Kidney (tissue), 14 donors: ENCODE data around the gene AP3B2. TPM values are rescaled to one million over a fixed set of nuclear protein-coding genes. Genes with fewer than 3 reads are reported as not detected.

Source experiments
- DNase-seq, 5 donors: peaks; one replicate each; pipeline ENCODE4 v3.0.0-alpha.2; 2013 to 2020
- FAIRE-seq: peaks from 2 replicates; lab custom pipeline; 2012; peaks lifted over from hg19 to GRCh38; lab: Jason Lieb, UNC
- H3K27ac ChIP-seq, 2 donors: one replicate each; pipeline ENCODE4 v1.7.0; 2013; ENCODE audit warnings: low read depth in 2 of 2, low read length in 2 of 2, inconsistent platforms in 1 of 2
- H3K27me3 ChIP-seq: one replicate; pipeline ENCODE4 v1.7.1; 2013; ENCODE audit warnings: low read length, inconsistent platforms; ENCODE audit not compliant: control insufficient read depth, insufficient read depth
- H3K36me3 ChIP-seq, 3 donors: one replicate each; pipeline versions ENCODE4 v1.7.0 to v1.7.1; 2013; ENCODE audit warnings: low read length in 3 of 3, control low read depth in 1 of 3, inconsistent platforms in 1 of 3; ENCODE audit not compliant: insufficient read depth in 3 of 3, control insufficient read depth in 2 of 3
- H3K4me1 ChIP-seq, 3 donors: one replicate each; pipeline versions ENCODE4 v1.7.0 to v1.7.1; 2013; ENCODE audit warnings: low read length in 3 of 3, inconsistent platforms in 1 of 3, low read depth in 1 of 3; ENCODE audit not compliant: control insufficient read depth in 2 of 3, insufficient read depth in 2 of 3
- H3K4me3 ChIP-seq, 3 donors: one replicate each; pipeline versions ENCODE4 v1.7.0 to v1.8.1; 2013; ENCODE audit warnings: low read length in 3 of 3, control low read depth in 1 of 3, inconsistent platforms in 1 of 3
- H3K9ac ChIP-seq, 3 donors: one replicate each; pipeline versions ENCODE4 v1.7.0 to v1.7.1; 2013; ENCODE audit warnings: low read length in 3 of 3, control low read depth in 1 of 3, inconsistent platforms in 1 of 3
- H3K9me3 ChIP-seq, 3 donors: one replicate each; pipeline versions ENCODE4 v1.7.0 to v1.7.1; 2013; ENCODE audit warnings: low read length in 3 of 3, control low read depth in 1 of 3, inconsistent platforms in 1 of 3; ENCODE audit not compliant: control insufficient read depth in 2 of 3, insufficient read depth in 1 of 3
- intact Hi-C: fragments of 100-400 bp; cut with DNase I; formaldehyde crosslinking; loops from one replicate; pipeline ENCODE4 v1.11.1; 2022
- polyA plus RNA-seq: library from polyadenylated mRNA; stranded (reverse); fragments of 350-450 nt; fragmentation: Illumina TruSeq; extraction: RNeasy Lipid Tissue Mini Kit (QIAGEN cat#74804); gene quantifications from one replicate; pipeline ENCODE4 v1.2.3, GENCODE V29; 2014; ENCODE audit warnings: low read depth, low replicate concordance; ENCODE audit not compliant: insufficient read depth
- total RNA-seq: library from RNA; stranded (reverse); fragmentation: NEBNext Ultra II Directional; extraction: Animal tissue kit (Norgen Biotek cat#: 25700); gene quantifications from one replicate; pipeline ENCODE4 v1.2.1, GENCODE V29; 2021
- TF ChIP-seq, protein P1 (sequence below): IDR thresholded peaks from 3 replicates; pipeline ENCODE4 v1.5.1; 2012; ENCODE audit warnings: mild to moderate bottlenecking, moderate library complexity, borderline replicate concordance; ENCODE audit not compliant: insufficient read depth; ENCODE audit errors: extremely low read depth
- donor health status: control.
- donor health status: control.
- donor health status: control.
- donor health status: control.
- donor health status: control.
- donor health status: DM: yes; HTN: yes; CAD: no.
- donor health status: Normal renal cell carcinoma (clear cell type).

AP3B2 gene
- total and polyA plus RNA-seq, 2 donors from 2014 or later, result 1.8 to 4.7 TPM

DNA sequence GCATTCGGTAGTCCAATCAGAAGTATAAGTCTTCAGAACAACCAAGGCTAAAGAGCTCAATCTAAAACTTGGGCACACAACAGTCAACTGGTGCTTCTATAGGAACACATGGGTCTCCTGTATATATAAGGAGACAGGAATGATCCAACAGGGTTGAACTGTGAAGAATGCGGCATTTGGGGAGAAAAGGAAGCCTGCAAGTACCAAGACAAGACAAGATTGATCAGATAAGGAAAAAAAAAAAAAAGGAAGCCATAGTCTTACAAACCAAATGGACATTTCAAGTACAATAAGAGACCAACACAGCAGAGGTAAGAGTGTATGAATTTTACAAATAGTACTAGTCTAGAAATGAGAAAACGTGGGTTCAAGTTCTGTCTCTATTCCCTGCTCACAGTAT is 69.0 kb downstream of the AP3B2 start:
- FAIRE-seq, result no peak
- Histone ChIP-seq H3K27me3 (peaks cover 8% of the 10 kb centered on the region), H3K9me3 (no peaks in the 10 kb centered on the region), H3K36me3 (no peaks in the 10 kb centered on the region), H3K27ac (no peak overlapping the region), H3K9ac (no peak overlapping the region), H3K4me1 (no peaks in the 10 kb centered on the region), H3K4me3 (no peak overlapping the region)
- intact Hi-C loops, result no loop called here
- TF ChIP-seq, protein P1, sequence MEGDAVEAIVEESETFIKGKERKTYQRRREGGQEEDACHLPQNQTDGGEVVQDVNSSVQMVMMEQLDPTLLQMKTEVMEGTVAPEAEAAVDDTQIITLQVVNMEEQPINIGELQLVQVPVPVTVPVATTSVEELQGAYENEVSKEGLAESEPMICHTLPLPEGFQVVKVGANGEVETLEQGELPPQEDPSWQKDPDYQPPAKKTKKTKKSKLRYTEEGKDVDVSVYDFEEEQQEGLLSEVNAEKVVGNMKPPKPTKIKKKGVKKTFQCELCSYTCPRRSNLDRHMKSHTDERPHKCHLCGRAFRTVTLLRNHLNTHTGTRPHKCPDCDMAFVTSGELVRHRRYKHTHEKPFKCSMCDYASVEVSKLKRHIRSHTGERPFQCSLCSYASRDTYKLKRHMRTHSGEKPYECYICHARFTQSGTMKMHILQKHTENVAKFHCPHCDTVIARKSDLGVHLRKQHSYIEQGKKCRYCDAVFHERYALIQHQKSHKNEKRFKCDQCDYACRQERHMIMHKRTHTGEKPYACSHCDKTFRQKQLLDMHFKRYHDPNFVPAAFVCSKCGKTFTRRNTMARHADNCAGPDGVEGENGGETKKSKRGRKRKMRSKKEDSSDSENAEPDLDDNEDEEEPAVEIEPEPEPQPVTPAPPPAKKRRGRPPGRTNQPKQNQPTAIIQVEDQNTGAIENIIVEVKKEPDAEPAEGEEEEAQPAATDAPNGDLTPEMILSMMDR, result no peak
- DNase-seq, result no peak

DNA sequence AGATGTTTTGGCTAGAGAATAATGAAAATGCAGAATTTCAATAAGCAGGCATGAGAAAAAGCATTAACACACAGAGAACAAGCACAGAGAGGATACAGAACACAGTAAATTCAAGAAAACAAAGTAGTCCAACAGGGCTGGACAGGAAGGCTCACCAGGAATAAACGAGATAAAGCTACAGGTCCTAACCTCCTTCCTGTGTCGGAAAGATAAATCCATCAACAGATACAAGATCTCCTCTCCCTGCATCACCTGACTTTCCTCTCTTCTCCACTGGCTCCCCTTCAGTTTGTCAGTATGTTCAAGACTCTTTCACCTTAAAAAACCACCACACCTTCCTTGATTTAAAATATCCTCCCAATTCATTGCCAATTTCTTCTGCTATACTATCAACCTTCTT is 73.9 kb downstream of the AP3B2 start:
- intact Hi-C loops, result no loop called here
- no peaks in the 10 kb centered on the region for H3K4me1 ChIP-seq
- H3K4me3 ChIP-seq, result no peak overlapping the region
- DNase-seq (no peak), FAIRE-seq (no peak)
- TF ChIP-seq, protein P1, result no peak
- no peak overlapping the region for H3K27ac ChIP-seq
- no peaks in the 10 kb centered on the region for H3K36me3 ChIP-seq
- H3K9me3 ChIP-seq, result no peaks in the 10 kb centered on the region
- H3K9ac ChIP-seq, result no peak overlapping the region
- H3K27me3 ChIP-seq, result peaks cover 3% of the 10 kb centered on the region

DNA sequence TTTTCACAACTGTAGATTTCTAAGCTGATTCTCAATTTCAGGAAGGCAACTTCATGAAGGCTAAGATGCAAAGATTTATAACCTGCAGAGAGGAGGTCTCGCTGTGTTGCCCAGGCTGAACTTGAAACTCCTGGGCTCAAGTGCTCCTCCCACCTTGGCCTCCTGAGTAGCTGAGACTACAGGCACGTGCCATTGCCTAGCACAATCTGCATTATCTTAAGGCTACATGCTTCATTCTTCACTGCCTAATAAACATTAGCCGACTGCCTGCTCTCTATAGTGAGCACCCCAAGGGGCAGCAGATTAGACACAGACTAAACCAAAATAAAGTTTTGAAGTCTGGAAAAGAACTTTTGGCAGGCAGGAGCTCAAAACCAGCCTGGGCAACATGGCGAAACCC is 79.6 kb downstream of the AP3B2 start:
- intact Hi-C loops, result no loop called here
- no peaks in the 10 kb centered on the region for H3K27me3 ChIP-seq
- no peak overlapping the region for H3K27ac ChIP-seq
- H3K9ac ChIP-seq, result no peak overlapping the region
- H3K4me3 ChIP-seq, result no peak overlapping the region
- DNase-seq (no peak), FAIRE-seq (no peak)
- TF ChIP-seq, protein P1, result no peak
- no peaks in the 10 kb centered on the region for H3K9me3 ChIP-seq
- H3K36me3 ChIP-seq, result no peaks in the 10 kb centered on the region
- no peaks in the 10 kb centered on the region for H3K4me1 ChIP-seq

DNA sequence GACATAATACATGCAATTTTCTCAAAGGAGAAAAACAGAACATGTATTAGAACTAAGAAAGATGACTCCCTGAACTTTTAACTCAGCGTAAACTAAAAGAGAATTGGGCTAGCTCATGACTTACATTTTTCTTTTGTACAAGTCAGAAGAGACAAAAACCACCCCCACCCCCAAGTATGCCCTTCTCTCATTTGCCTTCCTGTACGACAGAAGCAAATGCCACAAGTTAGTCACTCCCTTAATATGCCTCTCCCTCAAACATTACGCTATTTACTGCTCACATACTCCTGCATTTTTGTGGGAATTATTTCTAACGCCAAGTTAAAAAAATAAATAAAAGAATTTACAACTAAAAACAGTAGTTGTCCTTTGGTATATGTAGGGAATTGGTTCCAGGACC is 84.5 kb downstream of the AP3B2 start:
- intact Hi-C loops, result no loop called here
- Histone ChIP-seq H3K27me3 (no peaks in the 10 kb centered on the region), H3K36me3 (no peaks in the 10 kb centered on the region), H3K9ac (no peak overlapping the region), H3K9me3 (no peaks in the 10 kb centered on the region), H3K4me1 (no peaks in the 10 kb centered on the region), H3K4me3 (no peak overlapping the region), H3K27ac (no peak overlapping the region)
- FAIRE-seq (no peak), DNase-seq (no peak)
- TF ChIP-seq, protein P1, result no peak
